Calu3 (cell line): ENCODE data around the gene HCN1. TPM values are rescaled to one million over a fixed set of nuclear protein-coding genes. Genes with fewer than 3 reads are reported as not detected.

Experiments
- BruUV-seq: library from RNA; stranded (reverse); fragments of 400-500 nt; replicated peaks from 2 replicates; lab custom pipeline; 2021; lab: Mats Ljungman, UMichigan
- CTCF ChIA-PET: fragments of 300-600 bp; sonication (Branson Sonifier 250); formaldehyde crosslinking; loops from one replicate; lab custom pipeline; 2022; ENCODE audit warnings: antibody characterized with exemption; lab: Charles Lee
- DNase-seq: peaks from one replicate; pipeline ENCODE4 v3.0.0; 2022
- H3K27ac Mint-ChIP-seq: one replicate; pipeline ENCODE4 v1.8.0; 2022; ENCODE audit warnings: mixed read lengths; ENCODE audit not compliant: unreplicated experiment
- H3K27me3 Mint-ChIP-seq: one replicate; pipeline ENCODE4 v1.8.0; 2022; ENCODE audit warnings: mixed read lengths; ENCODE audit not compliant: unreplicated experiment
- H3K36me3 Mint-ChIP-seq: one replicate; pipeline ENCODE4 v1.8.0; 2022; ENCODE audit warnings: mild to moderate bottlenecking, moderate library complexity, mixed read lengths; ENCODE audit not compliant: insufficient read depth, unreplicated experiment
- H3K4me1 Mint-ChIP-seq: one replicate; pipeline ENCODE4 v1.8.0; 2022; ENCODE audit warnings: mild to moderate bottlenecking, low read depth, mixed read lengths; ENCODE audit not compliant: unreplicated experiment
- H3K4me3 Mint-ChIP-seq: one replicate; pipeline ENCODE4 v1.8.0; 2022; ENCODE audit warnings: mild to moderate bottlenecking, low read depth, moderate library complexity, mixed read lengths; ENCODE audit not compliant: unreplicated experiment
- H3K9me3 Mint-ChIP-seq: one replicate; pipeline ENCODE4 v1.8.0; 2022; ENCODE audit warnings: low read depth, mixed read lengths; ENCODE audit not compliant: unreplicated experiment
- intact Hi-C: fragments of 100-400 bp; cut with micrococcal nuclease; formaldehyde crosslinking; loops from one replicate; pipeline ENCODE4 v1.10.0; 2022; ENCODE audit not compliant: unreplicated experiment
- total RNA-seq: library from RNA; stranded (reverse); gene quantifications from 2 replicates; pipeline ENCODE4 v1.2.3, GENCODE V29; 2022
- TF ChIP-seq, protein P1 (sequence below): fragments of 200-600 bp; IDR thresholded peaks from one replicate; pipeline ENCODE4 v1.8.0; 2022; ENCODE audit warnings: antibody characterized with exemption; ENCODE audit not compliant: unreplicated experiment

HCN1 gene
- total RNA-seq, 1 experiment from 2014 or later: not detected

- TF ChIP-seq, protein P1, sequence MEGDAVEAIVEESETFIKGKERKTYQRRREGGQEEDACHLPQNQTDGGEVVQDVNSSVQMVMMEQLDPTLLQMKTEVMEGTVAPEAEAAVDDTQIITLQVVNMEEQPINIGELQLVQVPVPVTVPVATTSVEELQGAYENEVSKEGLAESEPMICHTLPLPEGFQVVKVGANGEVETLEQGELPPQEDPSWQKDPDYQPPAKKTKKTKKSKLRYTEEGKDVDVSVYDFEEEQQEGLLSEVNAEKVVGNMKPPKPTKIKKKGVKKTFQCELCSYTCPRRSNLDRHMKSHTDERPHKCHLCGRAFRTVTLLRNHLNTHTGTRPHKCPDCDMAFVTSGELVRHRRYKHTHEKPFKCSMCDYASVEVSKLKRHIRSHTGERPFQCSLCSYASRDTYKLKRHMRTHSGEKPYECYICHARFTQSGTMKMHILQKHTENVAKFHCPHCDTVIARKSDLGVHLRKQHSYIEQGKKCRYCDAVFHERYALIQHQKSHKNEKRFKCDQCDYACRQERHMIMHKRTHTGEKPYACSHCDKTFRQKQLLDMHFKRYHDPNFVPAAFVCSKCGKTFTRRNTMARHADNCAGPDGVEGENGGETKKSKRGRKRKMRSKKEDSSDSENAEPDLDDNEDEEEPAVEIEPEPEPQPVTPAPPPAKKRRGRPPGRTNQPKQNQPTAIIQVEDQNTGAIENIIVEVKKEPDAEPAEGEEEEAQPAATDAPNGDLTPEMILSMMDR: no peak
- Mint-ChIP-seq H3K4me1 (no peaks in the 10 kb centered on the region), H3K27ac (no peak overlapping the region), H3K9me3 (peaks cover 13% of the 10 kb centered on the region), H3K4me3 (no peak overlapping the region), H3K27me3 (no peaks in the 10 kb centered on the region), H3K36me3 (no peaks in the 10 kb centered on the region)
- CTCF ChIA-PET: no interaction called here
- DNase-seq: no peak
- intact Hi-C loops: no loop called here
- BruUV-seq: no TSS peak
Measured at GRCh38 chr5:45697201-45697600, 1.0 kb upstream of the HCN1 start.

DNA sequence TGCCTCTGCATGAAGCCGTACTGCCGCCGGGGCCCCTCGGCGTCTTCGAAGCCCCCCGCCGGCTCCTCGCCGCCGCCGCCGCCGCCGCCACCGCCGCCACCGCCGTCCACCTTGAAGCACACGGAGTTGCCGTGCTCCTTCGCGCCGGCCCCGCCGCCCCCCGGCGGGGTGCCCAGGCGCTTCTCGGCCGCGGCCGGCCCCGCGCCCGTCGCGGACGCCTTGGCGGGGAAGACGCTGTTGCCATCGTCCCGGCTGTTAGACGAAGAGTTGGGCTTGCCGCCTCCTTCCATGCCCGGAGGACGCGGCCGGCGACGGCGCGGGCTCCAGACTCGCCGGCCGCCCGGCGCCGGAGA lies 400 bp downstream of the HCN1 start:
- no peaks in the 10 kb centered on the region for H3K36me3 Mint-ChIP-seq
- TF ChIP-seq, protein P1: no peak

GRCh38 chr5:45694971-45695803 lies 993 bp downstream of the HCN1 start:
- Mint-ChIP-seq H3K36me3 (no peaks in the 10 kb centered on the region), H3K4me3 (no peak overlapping the region), H3K4me1 (no peaks in the 10 kb centered on the region), H3K27me3 (no peaks in the 10 kb centered on the region), H3K27ac (no peak overlapping the region), H3K9me3 (peaks cover 13% of the 10 kb centered on the region)
- intact Hi-C loops: no loop called here
- BruUV-seq: no TSS peak
- DNase-seq: no peak
- CTCF ChIA-PET: no interaction called here
- TF ChIP-seq, protein P1: no peak

More for the DNA sequence above, 400 bp downstream of the HCN1 start:
- intact Hi-C loops: no loop called here
- CTCF ChIA-PET: no interaction called here
- BruUV-seq: no TSS peak
- H3K9me3 Mint-ChIP-seq: peaks cover 13% of the 10 kb centered on the region
- no peak overlapping the region for H3K4me3 Mint-ChIP-seq
- no peak overlapping the region for H3K27ac Mint-ChIP-seq
- H3K4me1 Mint-ChIP-seq: no peaks in the 10 kb centered on the region
- DNase-seq: no peak
- H3K27me3 Mint-ChIP-seq: no peaks in the 10 kb centered on the region

DNA sequence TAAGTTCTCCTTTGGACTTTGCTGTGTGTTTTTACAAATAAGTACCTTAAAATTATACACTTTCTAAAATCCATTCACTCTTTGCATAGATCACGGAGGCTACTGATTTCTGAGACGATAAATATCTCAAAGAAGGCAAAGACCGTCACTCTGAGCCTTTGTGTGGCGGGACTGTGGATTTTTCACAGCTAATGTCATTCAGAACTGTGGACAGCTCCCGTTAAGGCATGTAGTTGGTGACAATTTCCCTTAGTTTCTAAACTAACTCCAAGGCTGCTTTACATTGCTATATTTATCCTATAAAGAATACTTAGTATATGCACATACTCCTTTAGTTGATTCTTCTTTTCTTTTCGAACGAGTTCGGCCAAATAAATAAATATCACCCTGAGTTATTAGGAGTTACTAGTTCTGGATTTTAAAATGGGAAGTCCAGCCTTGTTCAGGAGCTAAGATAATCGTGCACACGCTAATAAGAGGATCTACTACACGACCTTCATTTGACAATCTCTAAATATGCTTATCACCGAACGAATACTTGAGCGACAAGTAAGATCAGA lies 1.8 kb downstream of the HCN1 start:
- H3K9me3 Mint-ChIP-seq: peaks cover 13% of the 10 kb centered on the region
- H3K36me3 Mint-ChIP-seq: no peaks in the 10 kb centered on the region
- BruUV-seq: no TSS peak
- no peak overlapping the region for H3K27ac Mint-ChIP-seq
- intact Hi-C loops: no loop called here
- no peak for DNase-seq
- CTCF ChIA-PET: no interaction called here
- no peaks in the 10 kb centered on the region for H3K27me3 Mint-ChIP-seq
- no peak overlapping the region for H3K4me3 Mint-ChIP-seq
- TF ChIP-seq, protein P1: no peak
- no peaks in the 10 kb centered on the region for H3K4me1 Mint-ChIP-seq
